Progenitor cell of endocrine pancreas (in vitro differentiated cells): ENCODE results near the gene ZNF750. TPM values are rescaled to one million over a fixed set of nuclear protein-coding genes. Genes with fewer than 3 reads are reported as not detected.

Source experiments
- DNase-seq: peaks from one replicate; pipeline ENCODE4 v3.0.0; 2021; ENCODE audit warnings: low spot score; ENCODE audit not compliant: unreplicated experiment
- H3K27ac Mint-ChIP-seq: 2 replicates; pipeline ENCODE4 v1.8.0; 2021; ENCODE audit warnings: mild to moderate bottlenecking, moderate library complexity, mixed read lengths
- H3K27me3 Mint-ChIP-seq: 2 replicates; pipeline ENCODE4 v1.8.0; 2021; ENCODE audit warnings: mixed read lengths
- H3K36me3 Mint-ChIP-seq: 2 replicates; pipeline ENCODE4 v1.8.0; 2022; ENCODE audit warnings: mixed read lengths; ENCODE audit not compliant: insufficient read depth
- H3K4me1 Mint-ChIP-seq: 2 replicates; pipeline ENCODE4 v1.8.0; 2021; ENCODE audit warnings: low read depth, mixed read lengths
- H3K4me3 Mint-ChIP-seq: 2 replicates; pipeline ENCODE4 v1.8.0; 2021; ENCODE audit warnings: low read depth, mild to moderate bottlenecking, moderate library complexity, mixed read lengths
- H3K9me3 Mint-ChIP-seq: 2 replicates; pipeline ENCODE4 v1.8.0; 2021; ENCODE audit warnings: low read depth, mixed read lengths
- total RNA-seq: library from RNA; stranded (reverse); gene quantifications from 2 replicates; pipeline ENCODE4 v1.2.1, GENCODE V29; 2021
- TF ChIP-seq, protein P1 (sequence below): fragments of 200-600 bp; sonication (generic); IDR thresholded peaks from one replicate; pipeline ENCODE4 v1.5.0; 2021; ENCODE audit warnings: antibody characterized with exemption, mild to moderate bottlenecking; ENCODE audit not compliant: unreplicated experiment

ZNF750 gene
- total RNA-seq, 1 donor from 2014 or later = 0.07 TPM

DNA sequence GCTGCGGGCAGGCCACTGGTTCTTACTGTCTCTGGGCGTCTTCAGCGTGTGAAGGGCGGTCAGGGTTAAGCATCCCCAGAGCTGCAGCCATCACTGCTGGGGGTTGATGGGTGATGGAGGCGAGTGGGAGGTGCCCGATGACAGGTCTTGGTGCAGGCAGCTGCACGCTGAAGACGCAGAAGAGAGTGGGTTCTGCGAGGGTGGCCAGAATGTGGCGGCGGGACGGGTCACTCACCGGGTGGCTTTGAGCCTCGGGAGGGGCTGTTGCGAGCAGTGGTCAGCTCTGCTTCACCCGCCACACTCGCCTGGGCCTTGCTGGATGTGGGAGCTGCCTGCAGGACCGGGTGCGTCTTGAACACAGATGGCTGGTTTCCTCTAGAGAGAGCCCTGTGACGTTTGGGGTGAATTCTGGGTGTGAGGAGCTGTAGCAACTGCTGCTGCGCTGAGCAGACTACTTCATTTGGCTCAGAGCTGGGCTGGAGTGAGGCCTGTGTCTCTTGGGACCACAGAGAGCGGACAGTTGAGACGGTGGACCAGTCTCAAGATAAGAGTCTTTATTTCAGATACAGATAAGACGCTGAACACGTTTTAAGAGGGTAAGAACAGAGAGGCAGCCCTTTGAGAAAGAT, 44.6 kb upstream of the ZNF750 start:
- Mint-ChIP-seq H3K27ac (peak overlapping the region; percentile 84), H3K4me1 (peaks cover 50% of the 10 kb centered on the region), H3K4me3 (no peak overlapping the region), H3K27me3 (no peaks in the 10 kb centered on the region), H3K9me3 (peaks cover 6% of the 10 kb centered on the region), H3K36me3 (peaks cover 13% of the 10 kb centered on the region)
- no peak for DNase-seq
- TF ChIP-seq, protein P1, sequence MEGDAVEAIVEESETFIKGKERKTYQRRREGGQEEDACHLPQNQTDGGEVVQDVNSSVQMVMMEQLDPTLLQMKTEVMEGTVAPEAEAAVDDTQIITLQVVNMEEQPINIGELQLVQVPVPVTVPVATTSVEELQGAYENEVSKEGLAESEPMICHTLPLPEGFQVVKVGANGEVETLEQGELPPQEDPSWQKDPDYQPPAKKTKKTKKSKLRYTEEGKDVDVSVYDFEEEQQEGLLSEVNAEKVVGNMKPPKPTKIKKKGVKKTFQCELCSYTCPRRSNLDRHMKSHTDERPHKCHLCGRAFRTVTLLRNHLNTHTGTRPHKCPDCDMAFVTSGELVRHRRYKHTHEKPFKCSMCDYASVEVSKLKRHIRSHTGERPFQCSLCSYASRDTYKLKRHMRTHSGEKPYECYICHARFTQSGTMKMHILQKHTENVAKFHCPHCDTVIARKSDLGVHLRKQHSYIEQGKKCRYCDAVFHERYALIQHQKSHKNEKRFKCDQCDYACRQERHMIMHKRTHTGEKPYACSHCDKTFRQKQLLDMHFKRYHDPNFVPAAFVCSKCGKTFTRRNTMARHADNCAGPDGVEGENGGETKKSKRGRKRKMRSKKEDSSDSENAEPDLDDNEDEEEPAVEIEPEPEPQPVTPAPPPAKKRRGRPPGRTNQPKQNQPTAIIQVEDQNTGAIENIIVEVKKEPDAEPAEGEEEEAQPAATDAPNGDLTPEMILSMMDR = no peak

DNA sequence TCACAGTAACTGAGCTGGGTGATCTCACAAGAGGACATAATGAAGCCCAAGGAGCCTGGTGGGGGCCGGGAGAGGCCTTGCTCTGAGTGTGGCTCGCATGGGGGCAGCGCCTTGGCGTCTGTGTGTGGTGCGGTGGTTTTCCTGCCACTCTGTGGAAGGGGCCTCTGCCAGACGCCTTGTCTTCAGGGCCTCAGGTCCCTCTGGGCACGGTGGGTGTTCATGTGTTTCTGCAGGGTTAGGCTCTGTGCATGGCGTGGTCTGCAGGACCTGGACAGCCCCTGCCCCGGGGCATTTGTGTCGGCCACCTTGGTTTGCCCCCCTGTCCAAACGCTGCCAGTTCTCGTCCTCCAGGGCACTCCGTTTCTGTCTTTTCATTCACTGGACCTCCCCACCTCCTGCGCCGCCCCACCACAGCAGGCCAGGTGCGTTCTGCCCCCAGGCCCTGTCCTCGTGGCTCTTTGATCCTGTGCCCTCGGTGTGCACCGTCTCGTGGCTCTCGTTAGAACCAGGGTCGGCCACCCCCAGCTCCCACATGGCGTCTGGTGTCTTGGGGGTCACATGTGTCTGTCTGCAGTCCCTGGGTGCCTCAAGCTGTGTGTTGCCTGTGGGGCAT, 43.7 kb upstream of the ZNF750 start:
- H3K4me1 Mint-ChIP-seq = peaks cover 40% of the 10 kb centered on the region
- DNase-seq = no peak
- H3K9me3 Mint-ChIP-seq = peaks cover 6% of the 10 kb centered on the region
- peaks cover 13% of the 10 kb centered on the region for H3K36me3 Mint-ChIP-seq
- no peak overlapping the region for H3K4me3 Mint-ChIP-seq
- TF ChIP-seq, protein P1 = no peak
- peak overlapping the region; percentile 77 for H3K27ac Mint-ChIP-seq
- H3K27me3 Mint-ChIP-seq = no peaks in the 10 kb centered on the region

DNA sequence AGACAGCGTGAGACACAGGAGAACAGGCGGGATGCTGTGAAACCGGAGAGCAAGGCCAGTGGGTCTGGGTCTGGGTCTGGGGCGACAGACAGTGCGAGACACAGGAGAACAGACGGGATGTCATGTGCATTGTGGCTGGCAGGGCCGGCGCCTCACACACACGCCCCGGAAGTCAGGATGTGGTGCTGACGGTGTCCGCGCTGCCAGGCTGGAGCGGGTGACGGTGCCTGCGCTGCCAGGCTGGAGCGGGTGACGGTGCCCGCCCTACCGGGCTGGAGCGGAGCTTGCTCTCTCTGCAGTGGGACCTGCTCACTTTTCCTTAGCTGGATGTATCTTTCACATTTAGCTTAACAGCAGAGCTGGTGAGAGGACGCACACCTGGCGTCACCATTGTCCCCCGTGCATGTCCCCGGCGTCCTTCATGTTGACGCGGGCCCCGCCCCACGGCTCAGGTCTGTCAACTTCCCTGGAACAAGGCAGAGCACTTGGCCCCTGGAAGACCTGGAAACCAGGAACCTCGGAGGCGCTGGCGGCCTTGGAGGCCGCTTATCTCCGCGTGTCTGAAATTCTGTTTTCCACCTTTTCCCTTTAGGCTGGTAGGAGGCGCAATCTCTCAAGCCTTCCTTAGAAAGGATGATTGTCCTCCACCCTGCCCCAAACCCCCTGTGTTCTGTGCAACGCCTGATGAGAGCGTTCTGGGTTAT, 43.0 kb upstream of the ZNF750 start:
- TF ChIP-seq, protein P1 = no peak
- Mint-ChIP-seq H3K4me1 (peaks cover 34% of the 10 kb centered on the region), H3K27me3 (no peaks in the 10 kb centered on the region), H3K36me3 (peaks cover 10% of the 10 kb centered on the region), H3K9me3 (peaks cover 3% of the 10 kb centered on the region), H3K27ac (peak overlapping the region; percentile 89), H3K4me3 (no peak overlapping the region)
- no peak for DNase-seq

DNA sequence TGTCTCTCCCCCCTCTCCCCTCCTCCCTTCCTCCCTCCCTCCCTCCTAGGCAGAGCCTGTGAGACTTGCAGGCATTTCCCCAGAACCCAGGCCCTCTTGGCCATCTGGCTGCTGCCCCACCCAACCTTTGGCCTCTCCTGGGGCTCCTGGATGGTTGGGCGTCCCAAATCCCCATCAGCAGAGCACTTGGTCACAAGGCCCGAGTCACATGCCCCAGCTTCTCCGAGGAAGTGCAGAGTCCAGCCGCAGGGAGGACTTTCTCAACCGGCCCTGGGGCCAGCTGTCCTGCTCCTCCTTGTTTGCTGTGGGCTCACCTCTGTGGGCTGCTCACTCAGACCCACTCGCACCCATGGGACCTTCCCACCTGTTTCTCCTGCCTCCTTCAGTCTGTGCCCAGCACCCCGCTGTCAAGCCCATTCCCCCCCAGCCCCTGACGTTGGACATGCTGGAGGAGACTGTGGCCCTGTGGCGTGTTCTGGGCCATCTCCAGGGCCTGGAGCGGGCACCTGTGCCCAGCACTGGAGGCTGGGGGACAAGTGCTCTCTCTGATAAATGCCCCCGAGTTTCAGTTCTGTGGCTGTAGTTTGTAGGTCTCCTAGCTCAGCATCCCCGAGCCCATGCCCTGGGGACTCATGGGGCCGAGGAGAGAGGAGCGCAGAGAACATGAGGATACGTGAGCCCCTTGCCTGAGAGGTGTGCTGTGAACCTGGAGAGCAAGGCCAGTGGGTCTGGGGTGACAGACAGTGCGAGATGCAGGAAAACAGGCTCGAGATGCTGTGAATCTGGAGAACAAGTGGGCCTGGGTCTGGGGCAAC, 42.3 kb upstream of the ZNF750 start:
- no peak overlapping the region for H3K4me3 Mint-ChIP-seq
- no peak for DNase-seq
- TF ChIP-seq, protein P1 = no peak
- no peaks in the 10 kb centered on the region for H3K9me3 Mint-ChIP-seq
- H3K27me3 Mint-ChIP-seq = no peaks in the 10 kb centered on the region
- peaks cover 26% of the 10 kb centered on the region for H3K4me1 Mint-ChIP-seq
- peaks cover 5% of the 10 kb centered on the region for H3K36me3 Mint-ChIP-seq
- H3K27ac Mint-ChIP-seq = peak overlapping the region; percentile 89

DNA sequence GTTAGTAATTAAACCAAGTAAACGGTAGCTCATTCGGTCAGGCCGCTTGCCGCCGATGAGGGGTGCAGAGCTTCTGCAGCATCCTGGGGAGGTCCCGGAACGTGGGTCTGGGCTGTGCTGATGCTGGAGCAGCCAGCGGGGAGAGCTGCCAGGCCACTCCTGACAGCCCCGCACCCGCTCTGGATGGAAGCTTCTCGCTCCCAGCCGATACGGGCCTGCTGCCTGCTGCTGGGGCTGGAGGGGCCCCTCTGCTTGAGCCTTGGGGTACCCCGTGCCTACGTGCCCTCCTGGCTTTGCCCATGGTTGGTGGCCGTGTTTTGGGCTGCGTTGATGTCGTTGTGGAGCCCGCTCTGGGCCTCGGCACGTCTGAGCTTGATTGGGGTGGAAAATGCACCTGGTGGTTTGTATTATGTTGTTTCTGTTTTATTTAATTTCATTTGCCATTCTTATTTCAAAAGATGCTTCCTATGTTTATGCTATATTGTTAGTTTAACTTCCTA, 41.6 kb upstream of the ZNF750 start:
- TF ChIP-seq, protein P1 = no peak
- H3K4me3 Mint-ChIP-seq = no peak overlapping the region
- no peaks in the 10 kb centered on the region for H3K27me3 Mint-ChIP-seq
- peak overlapping the region; percentile 64 for H3K27ac Mint-ChIP-seq
- peaks cover 5% of the 10 kb centered on the region for H3K36me3 Mint-ChIP-seq
- peaks cover 32% of the 10 kb centered on the region for H3K4me1 Mint-ChIP-seq
- DNase-seq = no peak
- no peaks in the 10 kb centered on the region for H3K9me3 Mint-ChIP-seq
